Endothelial cell of umbilical vein (primary cell): ENCODE data around the gene FBXO34. TPM values are rescaled to one million over a fixed set of nuclear protein-coding genes. Genes with fewer than 3 reads are reported as not detected.

Experiments
- BruUV-seq: library from RNA; stranded (reverse); fragments of 400-500 nt; replicated peaks from 2 replicates; lab custom pipeline; 2021; lab: Mats Ljungman, UMichigan
- CTCF ChIA-PET: fragments of 300-600, 350-600 bp; sonication (Branson Sonifier 250); formaldehyde crosslinking; loops from one replicate; lab custom pipeline; 2021; ENCODE audit warnings: antibody characterized with exemption, inconsistent platforms; lab: Charles Lee
- POLR2A ChIA-PET: fragments of 300-600, 350-600 bp; sonication (Branson Sonifier 250); formaldehyde crosslinking; loops from one replicate; lab custom pipeline; 2021; ENCODE audit warnings: antibody characterized with exemption, inconsistent platforms; lab: Charles Lee
- DNase-seq: peaks from one replicate; pipeline ENCODE4 v3.0.0-alpha.2; 2011; ENCODE audit warnings: low read depth, low spot score
- FAIRE-seq: peaks from 2 replicates; lab custom pipeline; 2011; peaks lifted over from hg19 to GRCh38; lab: Jason Lieb, UNC
- H2AFZ ChIP-seq: 2 replicates; pipeline ENCODE4 v1.6.0; 2012; ENCODE audit warnings: low read depth, low read length, control low read depth, inconsistent platforms
- H3K27ac ChIP-seq: 2 replicates; pipeline ENCODE4 v1.5.1; 2011; ENCODE audit warnings: low read depth, mild to moderate bottlenecking, control low read depth, low read length, moderate library complexity; ENCODE audit not compliant: insufficient read depth
- H3K27me3 ChIP-seq, 2 experiments: 2 replicates each; pipeline versions ENCODE4 v1.6.0 to v1.6.1; 2011; ENCODE audit warnings: low read length in 2 of 2, mixed read lengths in 1 of 2; ENCODE audit not compliant: control insufficient read depth in 2 of 2, insufficient read depth in 2 of 2
- H3K36me3 ChIP-seq, 2 experiments: 2 replicates in 1 of 2; 3 replicates in 1 of 2; pipeline ENCODE4 v1.5.1; 2011; ENCODE audit warnings: low read length in 2 of 2, mild to moderate bottlenecking in 1 of 2, moderate library complexity in 1 of 2; ENCODE audit not compliant: control insufficient read depth in 2 of 2, insufficient read depth in 2 of 2; ENCODE audit errors: extremely low read depth in 1 of 2
- H3K4me1 ChIP-seq: 3 replicates; pipeline ENCODE4 v1.5.1; 2011; ENCODE audit warnings: mild to moderate bottlenecking, low read length; ENCODE audit not compliant: control insufficient read depth, insufficient read depth; ENCODE audit errors: extremely low read depth
- H3K4me2 ChIP-seq: 2 replicates; pipeline ENCODE4 v1.6.1; 2011; ENCODE audit warnings: low read length, control low read depth, mixed read lengths; ENCODE audit not compliant: insufficient read depth
- H3K4me3 ChIP-seq, 3 experiments: fragments of 200-600 bp in 1 of 3; sonication (generic), shearing (Covaris generic) in 1 of 3; replicated peaks in 1 of 3; 2 replicates each; pipeline ENCODE4 v1.5.1; 2011 to 2016; ENCODE audit warnings: control low read depth in 3 of 3, low read length in 3 of 3, mild to moderate bottlenecking in 2 of 3, inconsistent platforms in 1 of 3, low read depth in 1 of 3, moderate library complexity in 1 of 3; ENCODE audit not compliant: insufficient read depth in 1 of 3
- H3K79me2 ChIP-seq: 2 replicates; pipeline ENCODE4 v1.6.0; 2012; ENCODE audit warnings: low read length, inconsistent platforms; ENCODE audit not compliant: control insufficient read depth, insufficient read depth
- H3K9ac ChIP-seq: replicated peaks from 2 replicates; pipeline ENCODE3; 2011; ENCODE audit warnings: low read length, control low read depth; ENCODE audit not compliant: insufficient read depth; ENCODE audit errors: extremely low read depth
- H3K9me1 ChIP-seq: replicated peaks from 3 replicates; pipeline ENCODE4 v1.6.0; 2011; ENCODE audit warnings: mild to moderate bottlenecking, low read length; ENCODE audit not compliant: control insufficient read depth, insufficient read depth; ENCODE audit errors: extremely low read depth
- H3K9me3 ChIP-seq: replicated peaks from 2 replicates; pipeline ENCODE4 v1.5.1; 2012; ENCODE audit warnings: low read length, inconsistent platforms; ENCODE audit not compliant: control insufficient read depth, insufficient read depth
- H4K20me1 ChIP-seq: replicated peaks from 2 replicates; pipeline ENCODE3; 2011; ENCODE audit warnings: mild to moderate bottlenecking, low read length; ENCODE audit not compliant: control insufficient read depth, insufficient read depth; ENCODE audit errors: extremely low read depth
- EZH2 ChIP-seq: IDR thresholded peaks from 2 replicates; pipeline ENCODE4 v1.6.1; 2012; ENCODE audit warnings: borderline replicate concordance, low read depth, mild to moderate bottlenecking, moderate library complexity, low read length, inconsistent platforms; ENCODE audit not compliant: severe bottlenecking
- FOS ChIP-seq: IDR thresholded peaks from 2 replicates; pipeline ENCODE4 v1.6.1; 2011; ENCODE audit warnings: mild to moderate bottlenecking, low read length, moderate library complexity, borderline replicate concordance; ENCODE audit not compliant: insufficient read depth
- GATA2 ChIP-seq: IDR thresholded peaks from 2 replicates; pipeline ENCODE4 v1.7.0; 2011; ENCODE audit warnings: low read depth, mild to moderate bottlenecking, moderate library complexity, mixed read lengths, low read length; ENCODE audit not compliant: insufficient read length, insufficient read depth
- JUN ChIP-seq: IDR thresholded peaks from 2 replicates; pipeline ENCODE4 v1.6.1; 2011; ENCODE audit warnings: borderline replicate concordance, low read depth; ENCODE audit not compliant: insufficient read length, insufficient read depth
- MYC ChIP-seq: IDR thresholded peaks from one replicate; pipeline ENCODE4 v1.6.1; 2011; ENCODE audit warnings: mild to moderate bottlenecking, low read depth, low read length
- POLR2A ChIP-seq: IDR thresholded peaks from 2 replicates; pipeline ENCODE4 v1.6.1; 2012; ENCODE audit warnings: low read depth, mild to moderate bottlenecking, control low read depth, low read length
- POLR2AphosphoS5 ChIP-seq: IDR thresholded peaks from 2 replicates; pipeline ENCODE4 v1.6.1; 2012; ENCODE audit warnings: low read depth, mild to moderate bottlenecking, control low read depth, low read length, moderate library complexity; ENCODE audit not compliant: insufficient read depth
- dilution Hi-C: fragments of 300-500 bp; cut with MboI; formaldehyde crosslinking; loops from one replicate; pipeline ENCODE4 v1.15.0; 2019; ENCODE audit warnings: low sequenced_read_pairs; ENCODE audit not compliant: extremely low pct_ligation_motif_present
- intact Hi-C: fragments of 100-400 bp; cut with micrococcal nuclease; formaldehyde crosslinking; loops from one replicate; pipeline ENCODE4 v1.10.0; 2022
- polyA plus RNA-seq, 4 experiments: library from polyadenylated mRNA; depleted of rRNA in 3 of 4; stranded (reverse) in 3 of 4; unstranded in 1 of 4; fragments of >200 nt; gene quantifications; 2 replicates each; pipeline versions ENCODE4 v1.2.1 to v1.2.3, GENCODE V29; 2011 to 2012; ENCODE audit warnings: missing spikeins in 1 of 4
- total RNA-seq: library from RNA; stranded (reverse); gene quantifications from 2 replicates; pipeline ENCODE4 v1.2.3, GENCODE V29; 2021
- TF ChIP-seq, protein P1 (sequence below), 2 donors: IDR thresholded peaks; 1 replicate in 1 of 2; 2 replicates in 1 of 2; pipeline ENCODE4 v1.5.1; 2011; ENCODE audit warnings: low read length in 2 of 2, mild to moderate bottlenecking in 2 of 2, moderate library complexity in 2 of 2, control low read depth in 1 of 2, inconsistent platforms in 1 of 2, low read depth in 1 of 2; ENCODE audit not compliant: insufficient read depth in 1 of 2; ENCODE audit errors: extremely low read depth in 1 of 2
- TF ChIP-seq, protein P2 (sequence below): IDR thresholded peaks from 2 replicates; pipeline ENCODE4 v1.6.1; 2011; ENCODE audit not compliant: insufficient read depth, insufficient read length

FBXO34 gene
- total and polyA plus RNA-seq, 2 donors (not counting 3 experiments of a cell fraction or from before 2014, with no cell fraction given): 8.5 to 14.2 TPM

GRCh38 chr14:55317542-55318306, 46.5 kb downstream of the FBXO34 start:
- dilution Hi-C loops: no loop called here
- ChIA-PET POLR2A (no interaction called here), CTCF (interaction anchor here (0.9 to 1.5 kb wide), 3 partner anchors 11 to 72 kb away, joined by 3 read pairs; no protein-coding TSS in a partner anchor)
- no peaks in the 10 kb centered on the region for H3K36me3 ChIP-seq
- intact Hi-C loops: no loop called here
- no TSS peak for BruUV-seq
- TF ChIP-seq POLR2A (no peak), JUN (no peak), GATA2 (no peak), MYC (no peak), EZH2 (no peak), POLR2AphosphoS5 (no peak), FOS (no peak)
- TF ChIP-seq, protein P1, sequence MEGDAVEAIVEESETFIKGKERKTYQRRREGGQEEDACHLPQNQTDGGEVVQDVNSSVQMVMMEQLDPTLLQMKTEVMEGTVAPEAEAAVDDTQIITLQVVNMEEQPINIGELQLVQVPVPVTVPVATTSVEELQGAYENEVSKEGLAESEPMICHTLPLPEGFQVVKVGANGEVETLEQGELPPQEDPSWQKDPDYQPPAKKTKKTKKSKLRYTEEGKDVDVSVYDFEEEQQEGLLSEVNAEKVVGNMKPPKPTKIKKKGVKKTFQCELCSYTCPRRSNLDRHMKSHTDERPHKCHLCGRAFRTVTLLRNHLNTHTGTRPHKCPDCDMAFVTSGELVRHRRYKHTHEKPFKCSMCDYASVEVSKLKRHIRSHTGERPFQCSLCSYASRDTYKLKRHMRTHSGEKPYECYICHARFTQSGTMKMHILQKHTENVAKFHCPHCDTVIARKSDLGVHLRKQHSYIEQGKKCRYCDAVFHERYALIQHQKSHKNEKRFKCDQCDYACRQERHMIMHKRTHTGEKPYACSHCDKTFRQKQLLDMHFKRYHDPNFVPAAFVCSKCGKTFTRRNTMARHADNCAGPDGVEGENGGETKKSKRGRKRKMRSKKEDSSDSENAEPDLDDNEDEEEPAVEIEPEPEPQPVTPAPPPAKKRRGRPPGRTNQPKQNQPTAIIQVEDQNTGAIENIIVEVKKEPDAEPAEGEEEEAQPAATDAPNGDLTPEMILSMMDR (IDR thresholded peaks at IDR 0.05; ENCODE audit: extremely low read depth in 1 of 2, insufficient read depth in 1 of 2, low read depth in 1 of 2, low read length in 2 of 2): no peak
- TF ChIP-seq, protein P2, sequence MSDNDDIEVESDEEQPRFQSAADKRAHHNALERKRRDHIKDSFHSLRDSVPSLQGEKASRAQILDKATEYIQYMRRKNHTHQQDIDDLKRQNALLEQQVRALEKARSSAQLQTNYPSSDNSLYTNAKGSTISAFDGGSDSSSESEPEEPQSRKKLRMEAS: no peak
- H3K4me2 ChIP-seq: no peak overlapping the region
- DNase-seq (no peak), FAIRE-seq (no peak)
- H3K9me3 ChIP-seq: no peaks in the 10 kb centered on the region
- no peak overlapping the region for H2AFZ ChIP-seq
- H3K27me3 ChIP-seq: no peaks in the 10 kb centered on the region
- no peaks in the 10 kb centered on the region for H3K4me1 ChIP-seq
- no peak overlapping the region for H3K9ac ChIP-seq
- H3K4me3 ChIP-seq: no peak overlapping the region
- no peak overlapping the region for H3K27ac ChIP-seq
- no peaks in the 10 kb centered on the region for H3K9me1 ChIP-seq
- no peaks in the 10 kb centered on the region for H4K20me1 ChIP-seq
- no peaks in the 10 kb centered on the region for H3K79me2 ChIP-seq
